ENCODE measurements around the gene SEZ6.

GRCh38 chr17:28947639-28948038 is 58.2 kb downstream of the SEZ6 start:
- TF ChIP-seq POLR2A (IDR thresholded peaks at IDR 0.05; ENCODE audit: low read length): no peak
- TF ChIP-seq RAD21 (conservative IDR thresholded peaks at IDR 0.05 in 1 of 2, IDR thresholded peaks at IDR 0.05 in 1 of 2): no peak
